HEK293 (cell line): ENCODE data around the gene FERMT3.

ENCODE experiments used
- CTCF ChIA-PET: fragments of 350-600 bp; formaldehyde crosslinking; extraction: SDS; loops from one replicate; lab custom pipeline; 2021; ENCODE audit warnings: antibody characterized with exemption; lab: Yijun Ruan, JAX
- POLR2A ChIA-PET: fragments of 300-600 bp; formaldehyde crosslinking; extraction: SDS; loops from one replicate; lab custom pipeline; 2020; ENCODE audit warnings: antibody characterized with exemption, inconsistent platforms; lab: Yijun Ruan, JAX
- H3K27ac ChIP-seq: fragments of 200-500 bp; sonication (Bioruptor generic); 2 replicates; pipeline ENCODE4 v1.5.1; 2014; ENCODE audit warnings: low read depth, low read length, control low read depth, inconsistent platforms; ENCODE audit errors: extremely low read depth
- H3K36me3 ChIP-seq, 2 experiments: fragments of 200-500 bp in 1 of 2; sonication (Bioruptor generic) in 1 of 2; 1 replicate in 1 of 2; 2 replicates in 1 of 2; pipeline ENCODE4 v1.5.1; 2014 to 2017; ENCODE audit warnings: inconsistent platforms in 2 of 2, low read length in 2 of 2; ENCODE audit not compliant: control insufficient read depth in 2 of 2, insufficient read depth in 1 of 2
- H3K4me1 ChIP-seq: fragments of 200-500 bp; sonication (Bioruptor generic); 2 replicates; pipeline ENCODE4 v1.5.1; 2014; ENCODE audit warnings: mild to moderate bottlenecking, low read length, inconsistent platforms; ENCODE audit not compliant: control insufficient read depth, insufficient read depth
- H3K4me3 ChIP-seq: 2 replicates; pipeline ENCODE4 v1.5.1; 2011; ENCODE audit warnings: low read depth, mild to moderate bottlenecking, control low read depth, low read length, moderate library complexity
- H3K9me3 ChIP-seq: fragments of 200-500 bp; sonication (Bioruptor generic); 2 replicates; pipeline ENCODE4 v1.5.1; 2014; ENCODE audit warnings: low read depth, low read length, inconsistent platforms; ENCODE audit not compliant: control insufficient read depth, insufficient read depth
- FEZF1 ChIP-seq: fragments of 450-650 bp; formaldehyde crosslinking; IDR thresholded peaks from 2 replicates; pipeline ENCODE4 v1.5.1; 2016; ENCODE audit warnings: missing biosample characterization, missing genetic modification characterization
- KLF8 ChIP-seq: fragments of 450-650 bp; formaldehyde crosslinking; IDR thresholded peaks from 2 replicates; pipeline ENCODE4 v1.5.1; 2016; ENCODE audit warnings: missing biosample characterization, missing genetic modification characterization
- PATZ1 ChIP-seq: fragments of 450-650 bp; formaldehyde crosslinking; IDR thresholded peaks from 2 replicates; pipeline ENCODE4 v1.5.1; 2016; ENCODE audit warnings: missing biosample characterization, missing genetic modification characterization
- SCRT1 ChIP-seq: fragments of 450-650 bp; formaldehyde crosslinking; IDR thresholded peaks from 2 replicates; pipeline ENCODE4 v1.5.1; 2016; ENCODE audit warnings: missing biosample characterization, missing genetic modification characterization, borderline replicate concordance
- SCRT2 ChIP-seq: fragments of 450-650 bp; formaldehyde crosslinking; IDR thresholded peaks from 2 replicates; pipeline ENCODE4 v1.5.1; 2016; ENCODE audit warnings: missing biosample characterization, missing genetic modification characterization
- ZBTB17 ChIP-seq: fragments of 450-650 bp; formaldehyde crosslinking; IDR thresholded peaks from 2 replicates; pipeline ENCODE4 v1.5.1; 2016; ENCODE audit warnings: missing biosample characterization, missing genetic modification characterization
- ZBTB44 ChIP-seq: fragments of 450-650 bp; IDR thresholded peaks from 2 replicates; pipeline ENCODE4 v1.5.1; 2018; ENCODE audit warnings: missing biosample characterization, mild to moderate bottlenecking, missing genetic modification characterization
- ZEB2 ChIP-seq: fragments of 450-650 bp; formaldehyde crosslinking; IDR thresholded peaks from 2 replicates; pipeline ENCODE4 v1.5.1; 2016; ENCODE audit warnings: missing biosample characterization, missing genetic modification characterization
- ZNF112 ChIP-seq: fragments of 450-650 bp; formaldehyde crosslinking; IDR thresholded peaks from 2 replicates; pipeline ENCODE4 v1.5.0; 2017; ENCODE audit warnings: missing biosample characterization, missing genetic modification characterization
- ZNF133 ChIP-seq: fragments of 450-650 bp; formaldehyde crosslinking; IDR thresholded peaks from 2 replicates; pipeline ENCODE4 v1.5.1; 2016; ENCODE audit warnings: missing biosample characterization, missing genetic modification characterization
- ZNF510 ChIP-seq: fragments of 450-650 bp; formaldehyde crosslinking; IDR thresholded peaks from 2 replicates; pipeline ENCODE4 v1.5.1; 2018; ENCODE audit warnings: mild to moderate bottlenecking, missing genetic modification characterization, missing biosample characterization; ENCODE audit not compliant: insufficient replicate concordance
- ZNF555 ChIP-seq: fragments of 450-650 bp; formaldehyde crosslinking; conservative IDR thresholded peaks from 2 replicates; pipeline ENCODE4 v1.5.1; 2017; ENCODE audit warnings: missing biosample characterization, mild to moderate bottlenecking, missing genetic modification characterization, inconsistent platforms
- ZNF658 ChIP-seq: fragments of 450-650 bp; formaldehyde crosslinking; IDR thresholded peaks from 2 replicates; pipeline ENCODE4; 2016; ENCODE audit warnings: missing biosample characterization, missing genetic modification characterization
- ZNF670 ChIP-seq: fragments of 450-650 bp; formaldehyde crosslinking; IDR thresholded peaks from 2 replicates; pipeline ENCODE4 v1.5.1; 2016; ENCODE audit warnings: missing biosample characterization, missing genetic modification characterization, low read depth
- ZNF747 ChIP-seq: fragments of 450-650 bp; formaldehyde crosslinking; IDR thresholded peaks from 2 replicates; pipeline ENCODE4 v1.5.1; 2016; ENCODE audit warnings: missing biosample characterization, missing genetic modification characterization
- ZNF785 ChIP-seq: fragments of 450-650 bp; formaldehyde crosslinking; IDR thresholded peaks from 2 replicates; pipeline ENCODE4 v1.5.1; 2016; ENCODE audit warnings: missing biosample characterization, missing genetic modification characterization
- ZXDB ChIP-seq: fragments of 450-650 bp; formaldehyde crosslinking; IDR thresholded peaks from 2 replicates; pipeline ENCODE4 v1.5.1; 2016; ENCODE audit warnings: missing biosample characterization, missing genetic modification characterization
- TF ChIP-seq, protein P1 (sequence below): fragments of 450-650 bp; formaldehyde crosslinking; IDR thresholded peaks from 2 replicates; pipeline ENCODE4 v1.5.1; 2016; ENCODE audit warnings: missing biosample characterization, missing genetic modification characterization
- TF ChIP-seq, protein P2 (sequence below): fragments of 450-650 bp; formaldehyde crosslinking; IDR thresholded peaks from 2 replicates; pipeline ENCODE4 v1.5.1; 2017; ENCODE audit warnings: missing biosample characterization, missing genetic modification characterization
- TF ChIP-seq, protein P3 (sequence below): fragments of 450-650 bp; formaldehyde crosslinking; IDR thresholded peaks from 2 replicates; pipeline ENCODE4 v1.5.1; 2016; ENCODE audit warnings: missing biosample characterization, missing genetic modification characterization

The FERMT3 gene

GRCh38 chr11:64244966-64245365 is 38.4 kb downstream of the FERMT3 start (continued):
- TF ChIP-seq ZBTB44 (tag by site-specific recombination) (no peak), ZNF133 (no peak)

GRCh38 chr11:64245401-64245796 is 38.9 kb downstream of the FERMT3 start:
- peak overlapping the region; percentile 68 for H3K4me3 ChIP-seq
- H3K4me1 ChIP-seq: no peaks in the 10 kb centered on the region
- CTCF ChIA-PET: interaction anchor here (0.5 to 1.7 kb wide), 10 partner anchors 10 to 987 kb away, joined by 3 to 10 read pairs (median 4); no protein-coding TSS in a partner anchor
- POLR2A ChIA-PET: interaction anchor here (0.7 to 7.2 kb wide), 9 partner anchors 10 to 72 kb away, joined by 3 to 96 read pairs (median 6); partner anchors contain the start of genes NUDT22, PRDX5, STIP1 and TRMT112
- peaks cover 0 to 20% of the 10 kb centered on the region in 2 experiments; a peak in 1 of 3 replicates for H3K36me3 ChIP-seq
- no peaks in the 10 kb centered on the region for H3K9me3 ChIP-seq
- peak overlapping the region; percentile 66; the same call in 1 of the 2 replicates for H3K27ac ChIP-seq
- peak; percentile 58; the same call in 1 of the 2 replicates for TF ChIP-seq SCRT2 (tag by site-specific recombination)
- peak; percentile 57; the same call in 1 of the 2 replicates for TF ChIP-seq SCRT1 (tag by site-specific recombination)
- TF ChIP-seq PATZ1 (tag by site-specific recombination): 0 out of 2 replicates have a peak, but pooled peaks have one; percentile 12
- TF ChIP-seq, protein P1, sequence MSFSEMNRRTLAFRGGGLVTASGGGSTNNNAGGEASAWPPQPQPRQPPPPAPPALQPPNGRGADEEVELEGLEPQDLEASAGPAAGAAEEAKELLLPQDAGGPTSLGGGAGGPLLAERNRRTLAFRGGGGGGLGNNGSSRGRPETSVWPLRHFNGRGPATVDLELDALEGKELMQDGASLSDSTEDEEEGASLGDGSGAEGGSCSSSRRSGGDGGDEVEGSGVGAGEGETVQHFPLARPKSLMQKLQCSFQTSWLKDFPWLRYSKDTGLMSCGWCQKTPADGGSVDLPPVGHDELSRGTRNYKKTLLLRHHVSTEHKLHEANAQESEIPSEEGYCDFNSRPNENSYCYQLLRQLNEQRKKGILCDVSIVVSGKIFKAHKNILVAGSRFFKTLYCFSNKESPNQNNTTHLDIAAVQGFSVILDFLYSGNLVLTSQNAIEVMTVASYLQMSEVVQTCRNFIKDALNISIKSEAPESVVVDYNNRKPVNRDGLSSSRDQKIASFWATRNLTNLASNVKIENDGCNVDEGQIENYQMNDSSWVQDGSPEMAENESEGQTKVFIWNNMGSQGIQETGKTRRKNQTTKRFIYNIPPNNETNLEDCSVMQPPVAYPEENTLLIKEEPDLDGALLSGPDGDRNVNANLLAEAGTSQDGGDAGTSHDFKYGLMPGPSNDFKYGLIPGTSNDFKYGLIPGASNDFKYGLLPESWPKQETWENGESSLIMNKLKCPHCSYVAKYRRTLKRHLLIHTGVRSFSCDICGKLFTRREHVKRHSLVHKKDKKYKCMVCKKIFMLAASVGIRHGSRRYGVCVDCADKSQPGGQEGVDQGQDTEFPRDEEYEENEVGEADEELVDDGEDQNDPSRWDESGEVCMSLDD (tag by site-specific recombination): 0 out of 2 replicates have a peak, but pooled peaks have one; percentile 2
- TF ChIP-seq KLF8 (tag by site-specific recombination): no peak
- no peak for TF ChIP-seq ZNF670

DNA sequence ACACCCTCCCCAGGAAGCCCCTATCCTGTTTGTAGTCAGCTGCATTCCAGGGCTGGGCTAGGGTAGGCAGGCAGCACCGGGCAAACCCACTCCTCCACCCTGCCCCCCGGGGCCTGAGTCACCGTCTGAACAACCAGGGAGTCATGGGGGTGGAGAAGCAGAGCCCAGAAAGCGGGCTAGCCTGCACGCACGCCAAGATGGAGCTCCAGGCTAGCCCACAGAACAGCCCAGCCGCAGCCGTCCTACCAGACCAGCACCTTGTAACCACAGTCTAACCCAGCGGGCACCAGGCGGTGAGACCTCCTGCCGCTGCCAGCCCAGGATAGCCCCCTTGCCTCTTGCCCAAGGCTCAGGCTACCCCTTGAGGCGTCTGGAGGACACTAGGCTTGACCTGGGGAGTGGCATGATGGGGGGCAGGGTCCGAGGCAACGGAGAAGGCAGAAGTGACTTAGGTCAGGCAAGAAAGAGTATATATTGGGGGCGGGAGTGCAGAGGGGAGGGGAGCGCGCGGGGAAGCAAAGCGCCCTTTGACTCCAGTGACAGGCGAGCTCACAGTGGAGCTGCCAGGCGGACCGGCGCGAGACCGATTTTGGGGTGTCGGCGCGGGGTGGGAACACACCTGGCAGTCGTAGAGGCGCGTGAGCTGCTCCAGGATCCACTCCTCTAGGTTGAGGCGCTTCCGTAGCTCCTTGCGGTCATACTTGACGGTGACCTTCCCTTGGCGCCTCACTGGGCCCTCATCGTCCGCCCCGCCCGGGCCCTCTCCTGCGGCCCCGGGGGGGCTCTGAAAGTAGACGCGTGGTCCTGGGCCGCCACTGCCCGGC is 39.5 kb downstream of the FERMT3 start:
- peak overlapping the region; percentile 66; the same call in 1 of the 2 replicates for H3K27ac ChIP-seq
- CTCF ChIA-PET: interaction anchor here (0.9 to 1.7 kb wide), 7 partner anchors 9 to 86 kb away, joined by 3 to 10 read pairs (median 4); no protein-coding TSS in a partner anchor
- no peaks in the 10 kb centered on the region for H3K9me3 ChIP-seq
- POLR2A ChIA-PET: interaction anchor here (0.6 to 7.2 kb wide), 10 partner anchors 10 to 72 kb away, joined by 3 to 96 read pairs (median 6); partner anchors contain the start of genes NUDT22, PRDX5, STIP1 and TRMT112
- peaks cover 4% of the 10 kb centered on the region for H3K4me1 ChIP-seq
- peak overlapping the region; percentile 68 for H3K4me3 ChIP-seq
- peaks cover 0 to 20% of the 10 kb centered on the region in 2 experiments; a peak in 1 of 3 replicates for H3K36me3 ChIP-seq
- TF ChIP-seq, protein P2, sequence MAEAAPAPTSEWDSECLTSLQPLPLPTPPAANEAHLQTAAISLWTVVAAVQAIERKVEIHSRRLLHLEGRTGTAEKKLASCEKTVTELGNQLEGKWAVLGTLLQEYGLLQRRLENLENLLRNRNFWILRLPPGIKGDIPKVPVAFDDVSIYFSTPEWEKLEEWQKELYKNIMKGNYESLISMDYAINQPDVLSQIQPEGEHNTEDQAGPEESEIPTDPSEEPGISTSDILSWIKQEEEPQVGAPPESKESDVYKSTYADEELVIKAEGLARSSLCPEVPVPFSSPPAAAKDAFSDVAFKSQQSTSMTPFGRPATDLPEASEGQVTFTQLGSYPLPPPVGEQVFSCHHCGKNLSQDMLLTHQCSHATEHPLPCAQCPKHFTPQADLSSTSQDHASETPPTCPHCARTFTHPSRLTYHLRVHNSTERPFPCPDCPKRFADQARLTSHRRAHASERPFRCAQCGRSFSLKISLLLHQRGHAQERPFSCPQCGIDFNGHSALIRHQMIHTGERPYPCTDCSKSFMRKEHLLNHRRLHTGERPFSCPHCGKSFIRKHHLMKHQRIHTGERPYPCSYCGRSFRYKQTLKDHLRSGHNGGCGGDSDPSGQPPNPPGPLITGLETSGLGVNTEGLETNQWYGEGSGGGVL (tag by site-specific recombination): no peak; the same call in 1 of the 2 replicates
- TF ChIP-seq ZNF112 (tag by site-specific recombination) (no peak), ZNF510 (tag by site-specific recombination) (no peak), ZXDB (no peak; the same call in 1 of the 2 replicates), ZNF658 (tag by site-specific recombination) (no peak), ZNF555 (tag by site-specific recombination) (no peak), ZBTB17 (tag by site-specific recombination) (peak; percentile 54), ZNF747 (tag by site-specific recombination) (no peak), ZEB2 (peak; percentile 69), FEZF1 (tag by site-specific recombination) (no peak), ZNF785 (no peak)
- TF ChIP-seq, protein P3, sequence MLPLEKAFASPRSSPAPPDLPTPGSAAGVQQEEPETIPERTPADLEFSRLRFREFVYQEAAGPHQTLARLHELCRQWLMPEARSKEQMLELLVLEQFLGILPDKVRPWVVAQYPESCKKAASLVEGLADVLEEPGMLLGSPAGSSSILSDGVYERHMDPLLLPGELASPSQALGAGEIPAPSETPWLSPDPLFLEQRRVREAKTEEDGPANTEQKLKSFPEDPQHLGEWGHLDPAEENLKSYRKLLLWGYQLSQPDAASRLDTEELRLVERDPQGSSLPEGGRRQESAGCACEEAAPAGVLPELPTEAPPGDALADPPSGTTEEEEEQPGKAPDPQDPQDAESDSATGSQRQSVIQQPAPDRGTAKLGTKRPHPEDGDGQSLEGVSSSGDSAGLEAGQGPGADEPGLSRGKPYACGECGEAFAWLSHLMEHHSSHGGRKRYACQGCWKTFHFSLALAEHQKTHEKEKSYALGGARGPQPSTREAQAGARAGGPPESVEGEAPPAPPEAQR (tag by site-specific recombination): no peak
